A673 (cell line): ENCODE data around the gene UFSP1. TPM values are rescaled to one million over a fixed set of nuclear protein-coding genes. Genes with fewer than 3 reads are reported as not detected.
"Not testable (repeated sequence)": the region's sequence is repeated elsewhere in the genome, so short reads cannot be mapped to it uniquely, and the experiment has no call there.

Experiments
- BruUV-seq: library from RNA; stranded (reverse); fragments of 400-500 nt; replicated peaks from 2 replicates; lab custom pipeline; 2021; lab: Mats Ljungman, UMichigan
- CTCF ChIA-PET: fragments of 300-600 bp; sonication (Branson Sonifier 250); formaldehyde crosslinking; loops from one replicate; lab custom pipeline; 2022; ENCODE audit warnings: antibody characterized with exemption; lab: Charles Lee
- POLR2A ChIA-PET: fragments of 300-600 bp; sonication (Branson Sonifier 250); formaldehyde crosslinking; loops from one replicate; lab custom pipeline; 2022; ENCODE audit warnings: antibody characterized with exemption; ENCODE audit not compliant: low non-redundant PET; lab: Charles Lee
- DNase-seq: peaks from one replicate; pipeline ENCODE4 v3.0.0-alpha.2; 2015; ENCODE audit warnings: low spot score
- H3K27ac ChIP-seq: fragments of 200-600 bp; sonication (generic); 2 replicates; pipeline ENCODE4 v1.5.1; 2016; ENCODE audit warnings: mixed run types, low read depth, mild to moderate bottlenecking, mixed read lengths, antibody characterized with exemption, low read length; ENCODE audit not compliant: poor library complexity, severe bottlenecking
- H3K27me3 ChIP-seq: fragments of 200-600 bp; sonication (generic); replicated peaks from 2 replicates; pipeline ENCODE4 v1.6.1; 2017; ENCODE audit warnings: mixed run types, low read depth, mild to moderate bottlenecking, mixed read lengths, antibody characterized with exemption, low read length; ENCODE audit not compliant: insufficient read depth, poor library complexity
- H3K36me3 ChIP-seq: fragments of 200-600 bp; sonication (generic); 2 replicates; pipeline ENCODE4 v1.6.1; 2016; ENCODE audit warnings: mixed run types, mild to moderate bottlenecking, mixed read lengths, antibody characterized with exemption, low read length; ENCODE audit not compliant: insufficient read depth, poor library complexity, severe bottlenecking
- H3K4me1 ChIP-seq: fragments of 200-600 bp; sonication (generic); 2 replicates; pipeline ENCODE4 v1.6.1; 2017; ENCODE audit warnings: mixed run types, mild to moderate bottlenecking, mixed read lengths, antibody characterized with exemption, low read length; ENCODE audit not compliant: insufficient read depth, poor library complexity, severe bottlenecking
- H3K4me3 ChIP-seq: fragments of 200-600 bp; sonication (generic); 2 replicates; pipeline ENCODE4 v1.5.1; 2016; ENCODE audit warnings: low read depth, mixed run types, mild to moderate bottlenecking, mixed read lengths, low read length; ENCODE audit not compliant: poor library complexity, severe bottlenecking
- H3K9me3 ChIP-seq: fragments of 200-600 bp; sonication (generic); 2 replicates; pipeline ENCODE4 v1.6.1; 2016; ENCODE audit warnings: mixed run types, low read depth, mild to moderate bottlenecking, mixed read lengths, antibody characterized with exemption, low read length; ENCODE audit not compliant: poor library complexity, severe bottlenecking
- EZH2 ChIP-seq: fragments of 200-600 bp; sonication (generic); IDR thresholded peaks from 2 replicates; pipeline ENCODE4 v1.6.1; 2017; ENCODE audit warnings: borderline replicate concordance, low read depth, mild to moderate bottlenecking, mixed read lengths, antibody characterized with exemption, low read length; ENCODE audit not compliant: poor library complexity, severe bottlenecking
- intact Hi-C: fragments of 100-400 bp; cut with micrococcal nuclease; formaldehyde crosslinking; loops from one replicate; pipeline ENCODE4 v1.10.0; 2022; ENCODE audit not compliant: unreplicated experiment
- total RNA-seq: library from RNA; stranded (reverse); gene quantifications from 2 replicates; pipeline ENCODE4 v1.2.3, GENCODE V29; 2021
- TF ChIP-seq, protein P1 (sequence below): fragments of 300-800, 200-600 bp; sonication (generic); conservative IDR thresholded peaks from 2 replicates; pipeline ENCODE4 v1.5.1; 2017; ENCODE audit warnings: low read depth, mild to moderate bottlenecking, antibody characterized with exemption, low read length, moderate library complexity, mixed read lengths

UFSP1 gene
- total RNA-seq, 1 experiment from 2014 or later = 5.0 TPM

DNA sequence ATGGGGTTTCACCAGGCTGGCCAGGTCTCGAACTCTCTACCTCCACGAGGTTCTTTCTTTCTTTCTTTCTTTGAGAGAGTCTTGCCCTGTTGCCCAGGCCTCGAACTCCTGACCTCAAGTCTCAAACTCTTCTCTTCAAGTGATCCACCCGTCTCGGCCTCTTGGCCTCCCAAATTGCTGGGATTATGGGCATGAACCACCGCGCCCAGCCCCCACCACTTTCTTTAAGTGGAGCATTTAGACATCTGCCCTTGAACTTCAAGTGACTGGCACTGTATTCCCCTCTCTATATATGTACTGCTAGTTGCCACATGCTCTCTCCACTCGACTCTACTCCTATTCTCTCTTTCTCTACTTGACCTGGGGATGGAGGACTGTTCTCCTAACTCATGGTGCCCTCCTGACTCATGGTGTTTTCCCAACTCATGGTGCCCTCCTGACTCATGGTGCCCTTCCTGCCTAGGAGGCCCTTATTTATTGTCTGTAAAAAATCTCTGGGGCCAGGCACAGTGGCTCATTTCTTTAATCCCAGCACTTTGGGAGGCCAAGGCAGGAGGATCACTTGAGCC lies 25.4 kb upstream of the UFSP1 start:
- Histone ChIP-seq H3K9me3 (no peaks in the 10 kb centered on the region), H3K4me3 (no peak overlapping the region), H3K27ac (no peak overlapping the region), H3K4me1 (no peaks in the 10 kb centered on the region), H3K36me3 (no peaks in the 10 kb centered on the region), H3K27me3 (no peaks in the 10 kb centered on the region)
- no TSS peak for BruUV-seq
- ChIA-PET POLR2A (no interaction called here), CTCF (no interaction called here)
- TF ChIP-seq, protein P1, sequence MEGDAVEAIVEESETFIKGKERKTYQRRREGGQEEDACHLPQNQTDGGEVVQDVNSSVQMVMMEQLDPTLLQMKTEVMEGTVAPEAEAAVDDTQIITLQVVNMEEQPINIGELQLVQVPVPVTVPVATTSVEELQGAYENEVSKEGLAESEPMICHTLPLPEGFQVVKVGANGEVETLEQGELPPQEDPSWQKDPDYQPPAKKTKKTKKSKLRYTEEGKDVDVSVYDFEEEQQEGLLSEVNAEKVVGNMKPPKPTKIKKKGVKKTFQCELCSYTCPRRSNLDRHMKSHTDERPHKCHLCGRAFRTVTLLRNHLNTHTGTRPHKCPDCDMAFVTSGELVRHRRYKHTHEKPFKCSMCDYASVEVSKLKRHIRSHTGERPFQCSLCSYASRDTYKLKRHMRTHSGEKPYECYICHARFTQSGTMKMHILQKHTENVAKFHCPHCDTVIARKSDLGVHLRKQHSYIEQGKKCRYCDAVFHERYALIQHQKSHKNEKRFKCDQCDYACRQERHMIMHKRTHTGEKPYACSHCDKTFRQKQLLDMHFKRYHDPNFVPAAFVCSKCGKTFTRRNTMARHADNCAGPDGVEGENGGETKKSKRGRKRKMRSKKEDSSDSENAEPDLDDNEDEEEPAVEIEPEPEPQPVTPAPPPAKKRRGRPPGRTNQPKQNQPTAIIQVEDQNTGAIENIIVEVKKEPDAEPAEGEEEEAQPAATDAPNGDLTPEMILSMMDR = no peak
- no peak for TF ChIP-seq EZH2
- no peak for DNase-seq
- intact Hi-C loops = no loop called here

DNA sequence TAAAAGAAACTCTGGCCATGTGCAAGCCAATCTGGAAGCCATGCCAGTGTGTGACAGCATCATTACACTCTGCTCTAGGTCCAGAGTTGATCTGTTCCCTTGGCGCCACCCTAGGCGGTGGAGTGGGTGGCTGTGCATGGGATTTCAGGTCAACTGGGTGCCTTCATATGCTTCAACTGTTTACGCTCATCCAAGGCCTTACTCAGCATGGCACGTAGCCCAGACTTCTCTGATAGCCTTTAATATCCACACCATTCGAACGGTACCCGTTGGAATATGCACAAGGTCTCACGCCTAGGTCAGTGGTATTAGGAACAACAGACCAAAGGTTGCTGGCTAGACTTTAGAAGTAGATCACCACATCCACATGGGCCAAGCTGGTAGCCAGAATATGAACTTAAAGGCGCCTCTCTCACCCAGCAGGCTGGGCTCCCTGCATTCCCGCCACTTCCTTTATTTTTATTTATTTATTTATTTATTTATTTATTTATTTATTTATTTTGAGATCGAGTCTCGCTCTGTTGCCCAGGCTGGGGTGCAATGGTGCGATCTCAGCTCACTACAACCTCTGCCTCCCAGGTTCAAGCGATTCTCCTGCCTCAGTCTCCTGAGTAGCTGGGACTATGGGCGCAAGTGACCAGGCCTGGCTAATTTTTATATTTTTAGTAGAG lies 24.8 kb upstream of the UFSP1 start:
- Histone ChIP-seq H3K9me3 (no peaks in the 10 kb centered on the region), H3K4me1 (no peaks in the 10 kb centered on the region), H3K27me3 (no peaks in the 10 kb centered on the region), H3K27ac (no peak overlapping the region), H3K4me3 (no peak overlapping the region), H3K36me3 (no peaks in the 10 kb centered on the region)
- DNase-seq = no peak
- BruUV-seq = no TSS peak
- TF ChIP-seq, protein P1 = no peak
- no peak for TF ChIP-seq EZH2
- ChIA-PET POLR2A (no interaction called here), CTCF (no interaction called here)
- intact Hi-C loops = no loop called here

GRCh38 chr7:100911484-100911883 lies 22.0 kb upstream of the UFSP1 start:
- ChIA-PET CTCF (no interaction called here), POLR2A (no interaction called here)
- Histone ChIP-seq H3K27me3 (no peaks in the 10 kb centered on the region), H3K36me3 (no peaks in the 10 kb centered on the region), H3K4me3 (no peak overlapping the region), H3K27ac (no peak overlapping the region), H3K4me1 (no peaks in the 10 kb centered on the region), H3K9me3 (no peaks in the 10 kb centered on the region)
- DNase-seq = no peak
- TF ChIP-seq, protein P1 = no peak
- no peak for TF ChIP-seq EZH2
- intact Hi-C loops = no loop called here
- no TSS peak for BruUV-seq

GRCh38 chr7:100910443-100910842 lies 20.9 kb upstream of the UFSP1 start:
- H3K4me1 ChIP-seq, H3K9me3 ChIP-seq, BruUV-seq, H3K27ac ChIP-seq, H3K27me3 ChIP-seq, H3K36me3 ChIP-seq, CTCF ChIA-PET, POLR2A ChIA-PET, intact Hi-C loops, DNase-seq, H3K4me3 ChIP-seq: not testable (repeated sequence)
